ENCODE data around the gene PI4KA.
"Not testable (repeated sequence)": the region's sequence is repeated elsewhere in the genome, so short reads cannot be mapped to it uniquely, and the experiment has no call there.

PI4KA gene

DNA sequence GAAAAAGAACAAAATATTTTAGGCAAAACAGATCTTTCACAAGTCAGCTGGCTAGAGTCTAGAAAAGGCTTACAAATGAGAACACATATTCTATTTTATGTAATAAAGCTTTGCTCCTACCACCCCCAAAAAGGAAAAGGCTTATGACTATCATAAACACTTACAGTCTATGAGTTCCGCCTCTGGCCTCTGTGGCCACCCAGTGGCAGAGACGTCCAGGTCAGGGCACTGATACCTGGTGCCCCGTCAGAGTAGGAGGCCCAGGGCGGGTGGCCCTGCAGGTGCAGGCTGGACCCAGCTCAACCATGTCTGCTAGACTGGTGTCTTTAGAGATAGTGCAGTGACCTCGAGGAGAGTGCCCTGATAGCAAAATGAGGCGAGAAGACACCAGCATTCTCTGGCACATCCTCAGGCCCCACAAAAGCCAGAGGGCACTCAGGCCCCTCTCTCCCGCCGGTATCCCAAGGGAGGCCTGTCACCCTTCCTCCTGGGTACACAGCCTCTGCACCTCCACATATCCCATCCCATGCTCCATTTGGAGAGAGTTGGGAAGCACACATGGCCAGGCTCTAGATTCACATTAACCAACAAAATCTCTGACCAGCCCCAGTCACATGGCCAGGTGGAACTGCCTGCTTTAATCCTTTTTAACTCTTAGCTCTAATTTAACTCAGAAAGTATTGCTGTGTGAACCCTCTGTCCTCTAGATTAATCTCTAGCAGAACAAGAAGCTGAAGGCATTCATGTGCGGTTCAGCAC, 112.0 kb downstream of the PI4KA start:
- no peak for DNase-seq

DNA sequence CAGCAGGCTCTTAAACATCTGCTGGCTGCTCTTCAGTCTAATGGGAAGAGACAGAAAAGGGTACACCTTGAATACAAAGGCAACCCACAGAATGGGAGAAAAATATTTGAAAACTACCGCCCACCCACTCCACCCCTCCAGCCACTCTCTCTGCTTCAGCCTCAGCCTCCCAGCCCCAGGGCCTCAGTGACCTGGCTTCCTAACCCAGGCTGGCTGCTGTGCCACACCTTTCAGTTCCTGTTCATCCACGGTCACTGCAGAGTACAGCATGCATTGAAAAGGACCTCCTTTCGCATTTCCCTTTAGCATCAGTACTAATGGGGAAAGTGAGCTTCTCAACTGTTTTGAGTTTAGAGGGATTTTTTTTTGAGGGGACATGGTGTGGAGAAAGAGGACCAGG, 113.5 kb downstream of the PI4KA start:
- DNase-seq: no peak

DNA sequence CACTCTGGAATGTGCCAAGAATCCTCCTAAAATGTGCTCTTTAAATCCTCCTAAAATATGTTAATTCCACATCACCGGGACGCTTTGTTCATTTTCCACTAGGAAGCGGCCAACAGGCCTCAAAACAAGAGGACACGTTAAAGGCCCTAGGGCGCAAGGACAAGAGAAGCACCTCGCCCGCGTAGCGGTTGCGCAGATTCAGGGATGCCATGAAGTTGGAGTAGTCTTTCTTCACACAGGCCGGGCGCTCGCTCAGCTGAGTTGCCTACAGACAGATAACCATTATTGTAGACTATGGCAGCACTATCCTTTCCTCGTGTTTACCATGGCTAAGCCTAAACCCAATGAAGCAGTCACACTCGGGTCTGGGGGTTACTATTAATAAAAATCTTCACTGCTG, 114.2 kb downstream of the PI4KA start:
- DNase-seq: no peak

DNA sequence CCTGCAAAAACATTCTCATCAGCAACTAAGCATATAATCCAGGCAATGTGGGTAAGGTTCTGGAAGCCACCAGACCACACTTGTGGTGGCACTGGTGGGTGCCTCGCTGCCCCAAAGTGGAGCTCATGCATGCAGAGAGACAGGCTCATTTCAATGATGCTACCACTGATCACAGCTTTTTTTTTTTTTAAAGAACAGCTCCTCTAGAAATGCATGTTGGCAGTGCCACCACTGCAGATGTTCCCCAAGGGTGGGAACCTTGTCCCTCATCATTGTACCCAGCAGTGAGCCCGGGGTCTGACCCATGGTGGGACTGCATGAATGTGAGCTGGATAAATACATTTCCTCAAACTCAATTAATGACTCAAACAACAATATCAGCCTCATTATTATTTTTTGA, 115.8 kb downstream of the PI4KA start:
- DNase-seq: no peak

DNA sequence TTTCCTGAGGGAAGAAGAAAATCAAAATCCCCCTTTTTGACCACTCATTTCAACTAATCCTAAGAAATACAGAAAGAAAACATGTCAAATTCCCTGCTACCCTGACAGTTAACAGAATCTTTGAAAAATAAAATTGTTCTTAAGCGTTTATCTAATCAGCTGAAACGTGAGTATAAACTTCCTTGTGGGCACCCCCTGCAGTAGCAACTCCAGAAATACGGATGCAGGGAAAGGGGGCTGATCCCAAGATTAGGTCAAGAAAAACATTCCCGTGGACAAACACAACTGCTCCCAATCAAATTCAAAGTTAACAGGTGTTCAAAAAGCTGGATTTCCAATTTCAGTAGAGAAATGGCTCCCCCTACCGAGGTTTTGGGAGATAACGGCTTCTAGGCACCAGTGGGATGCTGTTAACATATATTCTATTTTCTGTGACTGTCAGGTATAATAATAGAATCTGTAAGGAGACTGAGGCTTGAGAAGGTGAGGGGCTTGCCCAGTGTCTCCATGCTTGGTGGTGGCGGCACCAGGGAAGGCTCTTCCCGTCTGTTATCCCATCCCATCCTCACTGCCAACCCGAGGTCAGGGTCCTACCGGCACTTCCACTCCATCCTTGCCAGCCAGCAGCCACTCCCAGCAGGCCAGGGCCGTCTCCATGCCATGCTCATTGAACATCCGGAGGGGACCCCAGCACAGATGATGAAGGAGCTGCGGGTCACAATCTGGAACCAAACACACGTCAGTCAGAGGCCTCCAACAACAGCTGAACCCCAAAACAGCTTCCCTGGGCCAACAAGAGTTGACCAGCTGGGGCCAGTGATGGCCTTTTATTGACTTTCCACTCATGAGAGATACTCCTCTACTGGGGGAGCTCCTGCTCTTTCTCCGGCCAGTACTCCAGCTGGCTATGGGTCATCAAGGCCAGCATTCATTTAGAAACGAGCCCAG, 116.7 kb downstream of the PI4KA start:
- DNase-seq: peak; percentile 19

DNA sequence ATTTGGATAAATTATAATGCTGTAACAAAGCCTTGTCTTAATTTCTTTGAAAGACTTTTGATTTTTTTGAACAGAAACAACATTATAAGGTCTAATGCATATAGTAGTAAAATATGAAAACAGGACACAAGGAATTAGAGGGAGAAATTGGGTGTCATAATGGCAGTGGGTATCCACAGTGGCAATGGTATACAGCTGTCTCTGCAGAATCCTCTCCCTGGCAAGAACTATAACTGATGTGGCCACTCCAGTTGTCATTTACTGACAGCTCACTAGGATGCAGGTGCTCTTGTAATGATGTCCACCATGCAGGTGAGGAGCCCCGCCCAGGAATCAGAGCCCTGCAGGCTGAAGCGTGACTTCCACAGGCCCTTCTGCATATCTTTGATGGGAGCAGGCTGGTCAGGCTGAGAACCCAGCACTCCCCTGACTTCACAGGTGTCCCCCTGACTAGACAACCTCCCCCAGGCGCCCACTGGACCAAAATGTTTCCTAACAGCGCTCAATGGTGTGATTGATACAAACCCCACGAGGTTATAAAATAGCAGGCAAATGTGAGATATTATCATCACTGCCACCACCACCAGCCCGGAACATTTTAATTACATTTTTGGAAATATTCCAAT, 117.5 kb downstream of the PI4KA start:
- DNase-seq: no peak

DNA sequence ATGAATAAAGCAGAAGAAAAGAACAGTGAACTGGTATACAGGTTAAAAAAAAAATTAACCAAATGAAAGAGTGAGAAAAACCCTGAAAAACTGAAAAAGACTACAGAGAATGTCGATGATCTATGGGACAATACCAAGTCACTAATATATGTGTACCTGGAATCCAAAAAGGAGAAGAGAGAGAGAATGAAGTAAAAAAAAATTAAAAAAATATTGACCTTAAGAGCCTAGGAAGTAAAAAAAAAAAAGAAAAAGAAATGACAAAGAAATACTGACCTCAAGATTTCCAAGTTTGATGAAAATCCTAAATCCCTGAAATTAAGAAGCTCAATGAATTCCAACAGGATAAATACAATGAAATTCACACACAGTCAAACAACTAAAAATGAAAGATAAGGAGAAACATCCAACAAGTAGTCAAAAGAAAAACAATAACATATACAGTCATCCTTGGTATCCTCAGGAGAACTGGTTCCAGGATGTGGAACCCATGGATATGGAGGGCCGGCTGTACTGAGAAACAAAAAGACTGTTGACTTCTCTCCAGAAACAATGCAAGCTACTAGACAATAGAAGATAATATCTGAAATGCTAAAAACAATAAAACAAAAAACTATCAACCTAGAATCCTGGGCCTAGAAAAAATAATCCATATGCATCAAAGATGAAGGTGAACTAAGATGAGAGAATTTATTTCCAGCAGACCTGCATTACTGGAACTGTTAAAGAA, 118.2 kb downstream of the PI4KA start:
- no peak for DNase-seq

DNA sequence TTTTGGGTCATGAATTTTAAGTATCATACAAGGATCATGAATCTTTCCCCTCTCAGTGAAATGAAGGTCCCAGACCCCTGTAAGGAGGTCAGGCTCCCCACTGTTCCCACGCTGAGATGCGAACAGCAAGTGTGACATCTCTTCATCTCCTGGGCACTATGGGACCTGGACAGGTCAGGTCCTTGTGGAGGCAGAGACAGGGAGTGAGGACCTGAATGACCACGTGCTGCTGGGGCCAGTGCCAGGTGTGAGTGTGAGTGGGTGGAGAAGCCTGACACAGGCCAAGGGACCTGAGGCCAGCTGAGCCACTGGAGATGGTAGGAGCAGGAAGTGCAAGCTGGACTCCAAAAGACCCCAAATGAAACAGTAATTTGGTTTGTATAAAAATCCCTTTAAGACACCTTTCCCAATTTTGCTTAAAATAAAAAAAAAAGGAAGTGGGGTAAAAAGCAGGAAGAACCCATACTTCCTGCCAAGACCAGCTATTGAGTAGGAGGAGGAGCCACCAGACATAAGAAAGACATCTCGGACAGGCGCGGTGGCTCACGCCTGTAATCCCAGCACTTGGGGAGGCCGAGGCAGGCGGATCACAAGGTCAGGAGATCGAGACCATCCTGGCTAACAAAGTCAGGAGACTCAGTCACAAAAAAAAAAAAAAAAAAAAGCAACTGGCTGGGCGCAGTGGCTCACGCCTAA, 120.1 kb downstream of the PI4KA start:
- DNase-seq: no peak

DNA sequence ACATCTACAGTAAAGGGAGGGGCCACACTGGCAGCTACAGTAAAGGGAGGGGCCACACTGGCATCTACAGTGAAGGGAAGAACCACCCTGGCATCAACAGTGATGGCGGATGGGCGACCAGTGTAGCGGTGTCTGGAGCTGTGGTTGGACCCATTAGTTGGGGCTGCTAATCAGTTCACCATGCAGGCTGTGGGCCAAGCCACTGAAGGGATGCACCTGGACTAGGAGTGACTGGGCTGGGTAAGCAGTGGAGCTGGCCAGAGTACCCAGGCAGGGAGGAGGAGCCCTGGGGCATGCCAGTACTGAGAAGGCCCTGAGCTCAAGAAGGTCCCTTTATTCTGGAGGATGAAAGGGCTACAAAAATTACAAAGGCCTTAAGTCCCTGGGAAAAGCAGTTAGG, 121.7 kb downstream of the PI4KA start:
- DNase-seq: not testable (repeated sequence)

DNA sequence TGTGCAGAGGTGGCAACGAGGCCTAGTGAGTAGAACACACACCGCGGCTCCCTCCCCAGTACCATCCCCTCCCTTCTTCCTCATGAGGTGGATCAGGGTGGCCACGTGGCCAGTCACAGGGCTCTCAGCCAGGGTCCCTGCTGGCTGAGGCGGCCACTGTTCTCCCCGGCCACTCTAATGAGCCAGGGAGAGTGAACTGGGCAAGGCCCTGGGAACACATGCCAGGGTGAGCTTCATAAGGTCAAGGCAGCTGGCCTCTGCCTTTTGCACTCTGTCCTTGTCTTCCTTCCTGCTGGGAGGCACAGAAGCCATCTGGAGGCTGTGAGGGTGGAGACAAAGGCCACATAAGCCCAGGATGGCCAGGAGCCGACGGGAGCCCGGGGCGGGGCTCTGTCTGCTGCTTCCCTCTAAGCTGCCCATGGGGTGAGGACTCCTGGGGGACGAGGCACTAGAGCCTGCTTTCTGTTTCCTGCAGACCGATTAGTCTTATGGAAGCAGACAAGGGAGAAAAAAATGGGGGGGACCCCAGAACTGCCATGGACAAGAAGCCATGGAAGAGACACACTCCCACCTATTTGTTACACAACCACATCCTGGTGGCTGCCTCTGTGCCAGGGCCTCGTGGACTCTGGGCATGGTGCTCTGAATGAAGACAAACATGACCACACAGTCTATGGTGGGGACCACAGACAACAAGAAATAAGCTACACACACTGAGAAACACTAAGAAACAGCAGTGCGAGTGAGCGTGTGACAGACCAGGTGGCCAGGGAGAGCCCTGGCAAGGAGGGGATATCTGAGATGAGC, 123.1 kb downstream of the PI4KA start:
- not testable (repeated sequence) for DNase-seq

DNA sequence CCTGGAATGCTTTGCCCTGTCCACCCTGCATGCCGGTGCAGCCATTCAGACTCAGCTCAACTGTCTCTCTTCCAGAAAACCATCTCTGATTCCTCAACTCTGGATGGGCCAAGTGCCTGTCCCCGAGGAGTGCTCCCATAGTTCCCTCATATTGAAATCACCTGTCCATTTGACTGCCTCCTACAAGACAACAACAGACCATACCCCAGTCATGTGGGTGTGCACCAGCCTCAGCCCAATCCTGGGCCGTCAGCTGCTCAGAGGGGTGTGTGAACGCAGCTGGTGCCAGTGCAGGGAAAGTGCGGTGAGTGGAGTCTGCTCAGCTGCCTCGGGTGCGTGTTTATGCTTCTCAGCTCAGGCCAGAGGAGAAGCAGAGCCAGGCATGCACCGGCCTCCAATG, 126.2 kb downstream of the PI4KA start:
- not testable (repeated sequence) for DNase-seq

DNA sequence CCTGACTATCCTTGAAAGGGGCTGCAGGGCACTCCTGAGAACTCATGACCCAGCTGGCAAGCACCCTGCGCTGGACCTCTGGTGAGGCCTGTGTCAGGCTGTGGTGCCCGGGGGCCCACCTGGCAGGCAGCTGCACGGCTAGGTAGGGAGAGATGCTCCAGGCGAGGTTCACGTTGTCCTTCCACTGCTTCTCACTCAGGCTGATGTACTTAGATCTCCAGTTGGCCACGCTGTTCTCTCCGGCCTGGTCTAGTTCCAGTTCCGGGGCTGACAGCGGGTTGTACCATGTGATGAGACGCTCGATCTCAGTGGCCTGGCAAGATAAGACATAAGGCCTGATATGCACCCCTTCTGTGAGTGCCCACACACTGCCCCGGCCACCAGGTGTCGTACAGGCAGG, 129.4 kb downstream of the PI4KA start:
- DNase-seq: no peak

DNA sequence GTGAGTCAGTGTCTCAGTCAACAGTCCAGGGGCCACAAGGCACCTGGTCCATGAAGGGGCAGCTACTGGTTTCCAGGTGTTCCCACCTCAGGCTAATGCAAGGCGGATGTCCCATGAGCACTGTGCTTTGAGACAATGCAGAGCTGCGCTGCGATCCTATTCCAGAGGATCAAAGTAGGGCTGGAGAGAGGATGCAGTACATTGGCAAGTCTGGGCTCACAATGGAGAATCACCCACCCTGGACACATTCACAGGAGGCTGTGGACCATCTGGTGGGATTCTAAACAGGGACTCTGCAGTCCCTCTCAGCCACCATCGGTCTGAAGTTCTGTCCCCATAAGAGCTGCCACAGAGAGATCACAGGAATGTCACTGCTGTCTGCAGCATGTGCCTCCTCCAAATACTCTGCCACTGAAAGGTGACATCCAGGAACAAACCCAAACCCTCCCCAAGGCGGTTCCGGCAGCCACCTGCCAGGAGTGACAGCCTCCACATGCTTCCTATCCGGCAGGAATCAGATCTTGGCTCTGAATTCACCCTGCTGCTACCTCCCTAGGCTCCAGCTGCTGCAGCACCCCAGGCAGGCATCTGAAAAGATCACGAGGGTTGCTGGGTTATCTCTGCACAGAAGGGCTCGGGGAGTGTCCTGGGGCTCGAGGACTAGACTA, 130.0 kb downstream of the PI4KA start:
- DNase-seq: peak; percentile 60

DNA sequence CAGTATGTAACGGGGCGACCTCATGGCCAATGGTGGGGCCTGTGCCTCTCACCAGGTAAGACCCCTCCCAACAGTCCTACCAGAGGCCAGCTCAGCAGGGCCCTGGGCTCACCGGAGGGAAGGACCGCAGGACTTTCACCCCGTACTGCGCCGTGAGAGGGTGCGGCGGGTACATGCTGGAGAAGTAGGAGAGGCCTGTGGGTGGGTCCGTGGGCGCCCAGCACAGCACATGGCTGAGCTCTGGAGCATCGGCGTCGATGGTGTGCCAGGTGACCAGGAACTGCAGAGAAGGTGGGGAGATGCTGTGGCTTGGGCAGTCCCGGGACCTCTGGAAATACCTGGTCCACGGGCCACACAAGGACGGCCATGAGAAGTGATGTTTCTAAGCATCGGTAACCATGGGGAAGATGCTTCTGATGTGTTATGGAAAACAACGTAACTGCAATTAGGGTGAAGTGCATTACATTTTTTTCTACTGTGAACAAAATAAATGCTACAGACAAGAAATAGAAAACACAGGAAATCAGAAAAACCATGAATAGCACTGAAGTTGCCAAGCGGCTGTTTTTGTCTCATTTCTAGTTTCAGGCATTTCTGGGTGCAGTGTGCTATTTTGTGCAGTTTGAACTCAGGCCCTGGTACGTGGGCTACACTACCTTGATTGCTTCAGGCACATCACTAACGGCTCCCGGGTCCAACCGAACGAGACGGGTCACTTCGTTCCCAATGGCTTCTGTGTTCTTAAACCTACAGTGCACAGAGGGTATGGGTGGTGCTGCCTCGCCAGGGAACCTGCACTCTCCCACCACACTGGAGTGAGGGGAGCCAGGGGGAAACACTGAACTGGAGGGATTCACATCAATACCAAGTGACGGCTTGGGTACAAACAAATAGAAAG, 131.2 kb downstream of the PI4KA start:
- DNase-seq: no peak

DNA sequence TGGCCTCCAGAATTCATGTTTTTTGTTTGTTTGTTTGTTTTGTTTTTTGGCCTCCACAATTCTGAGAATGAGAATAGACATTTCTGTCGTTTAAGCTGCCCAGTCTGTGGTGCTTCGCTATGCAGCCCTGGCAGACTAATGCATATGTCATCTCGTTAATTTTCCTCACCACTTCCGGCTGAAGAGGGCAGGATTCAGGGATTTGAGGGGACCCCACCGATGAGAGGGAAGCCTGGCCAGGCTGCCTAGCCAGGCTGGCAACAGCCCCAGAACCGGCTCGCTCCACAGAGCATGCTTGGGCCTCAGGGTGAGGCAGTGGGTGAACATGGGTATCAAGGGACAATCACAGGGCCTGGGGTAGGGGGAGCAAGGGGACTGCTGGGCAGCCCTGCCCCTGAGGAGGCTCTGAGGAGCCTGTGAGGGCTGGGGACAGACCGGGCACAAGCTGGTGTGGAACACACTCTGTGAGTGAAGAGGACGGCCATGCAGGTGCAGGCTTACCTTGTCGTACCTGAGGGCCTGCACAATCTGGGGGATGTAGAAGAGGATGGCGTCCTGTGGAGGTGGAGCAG, 132.5 kb downstream of the PI4KA start:
- DNase-seq: no peak

DNA sequence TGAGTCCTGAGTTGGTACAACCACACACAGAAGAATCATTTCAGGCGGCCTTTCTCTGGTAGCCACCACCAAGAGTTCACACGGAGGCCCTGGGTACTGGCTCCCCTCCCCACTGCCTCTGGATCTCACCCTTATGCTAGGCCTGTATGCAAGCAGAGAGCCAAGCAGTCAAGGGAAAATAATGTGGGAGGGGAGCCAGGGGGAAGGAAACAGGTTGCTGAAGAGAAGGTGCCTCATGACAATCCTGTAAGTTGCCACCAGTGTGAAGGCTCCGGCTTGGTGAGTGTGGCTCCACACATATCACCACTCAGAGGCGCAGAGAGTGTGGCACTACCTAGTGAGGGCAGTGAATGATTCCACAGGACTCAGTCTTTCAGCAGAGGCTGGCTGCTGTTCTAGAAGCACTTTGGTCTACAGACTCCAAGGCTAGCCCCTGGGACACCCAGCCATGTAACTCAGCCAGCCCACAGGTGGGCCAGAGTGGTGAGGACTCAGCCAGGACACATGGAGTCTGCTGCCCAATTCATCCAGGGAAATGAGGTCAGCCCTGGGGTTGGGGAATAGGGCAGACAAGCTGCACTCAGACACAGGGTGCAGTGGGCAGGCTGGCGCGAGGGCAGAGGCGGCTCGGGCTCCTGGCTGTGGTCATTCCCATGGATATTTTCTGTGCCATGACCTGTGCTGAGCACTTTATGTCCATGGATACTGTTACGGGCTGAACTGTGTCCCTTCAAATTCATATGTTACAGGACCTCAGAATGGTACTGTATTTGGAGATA, 133.7 kb downstream of the PI4KA start:
- no peak for DNase-seq

DNA sequence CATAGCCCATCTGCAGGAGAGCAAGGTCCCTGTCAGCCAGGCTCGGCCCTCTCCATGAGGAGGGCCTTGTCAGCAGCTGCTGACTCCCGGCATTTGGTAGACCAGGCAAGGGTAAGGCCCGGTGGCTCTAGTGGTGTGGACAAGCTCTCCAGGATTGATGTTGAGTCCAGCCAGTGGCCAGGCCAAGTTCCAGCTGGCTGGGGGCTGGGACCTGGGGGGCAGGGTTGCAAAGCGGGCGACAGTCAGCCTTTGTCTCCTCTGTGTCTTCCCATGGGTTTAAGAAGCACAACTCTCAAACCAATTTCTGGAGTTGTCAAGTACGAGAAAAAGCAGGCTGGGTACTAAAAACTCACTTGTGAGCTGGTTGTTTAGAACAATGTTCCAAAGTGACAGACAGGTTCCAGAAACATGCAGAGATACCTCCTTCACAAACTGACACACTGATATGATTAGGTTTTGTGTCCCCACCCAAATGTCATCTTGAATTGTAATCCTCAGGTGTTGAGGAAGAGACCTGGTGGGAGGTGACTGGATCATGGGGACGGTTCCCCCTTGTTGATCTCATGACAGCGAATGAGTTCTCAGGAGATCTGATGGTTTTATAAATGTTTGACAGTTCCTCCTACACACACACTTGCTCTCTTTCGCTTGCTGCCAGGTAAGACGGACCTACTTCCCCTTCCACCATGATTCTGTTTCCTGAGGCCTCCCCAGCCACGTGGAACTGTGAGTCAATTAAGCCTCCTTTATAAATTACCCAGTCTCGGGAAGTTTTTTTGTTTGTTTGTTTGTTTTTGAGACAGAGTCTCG, 137.0 kb downstream of the PI4KA start:
- no peak for DNase-seq

Measured in NCI-H146 (cell line).